GM12874 (cell line): ENCODE measurements around the gene UBTF.

Experiments used
- CTCF ChIP-seq: IDR thresholded peaks from 2 replicates; pipeline ENCODE4 v1.5.1; 2011; ENCODE audit warnings: low read depth, mild to moderate bottlenecking, control low read depth, low read length, moderate library complexity; ENCODE audit not compliant: insufficient read depth

Gene UBTF

GRCh38 chr17:44159519-44160210 is 59.8 kb downstream of the UBTF start:
- TF ChIP-seq CTCF = no peak

- no peak for TF ChIP-seq CTCF
Observed at GRCh38 chr17:44155488-44155887, 64.0 kb downstream of the UBTF start.
